ENCODE results near the gene NEDD9. TPM values are rescaled to one million over a fixed set of nuclear protein-coding genes. Genes with fewer than 3 reads are reported as not detected.
A peak's percentile ranks its signal among the peaks of the same experiment; 100 is the strongest.

Gene NEDD9
- total and polyA plus RNA-seq, 2 of the 13 experiments (the other 11 are each of a cell fraction or from before 2014, with no cell fraction given): 27.1 to 389 TPM

- peak; percentile 86; the same call in 1 of the 2 replicates for TF ChIP-seq AFF4 (CRISPR knock-in tag; IDR thresholded peaks at IDR 0.05)
- peak; percentile 47; the same call in 1 of the 2 replicates for TF ChIP-seq ZNF331 (CRISPR knock-in tag; IDR thresholded peaks at IDR 0.05)
- peak; percentile 94 for TF ChIP-seq ZNF292 (CRISPR knock-in tag; IDR thresholded peaks at IDR 0.05; ENCODE audit: borderline replicate concordance, low read depth)
- TF ChIP-seq IRX3 (CRISPR knock-in tag; IDR thresholded peaks at IDR 0.05; ENCODE audit: borderline replicate concordance, low read depth): peak; percentile 42; the same call in 1 of the 2 replicates
- peak; percentile 56; the same call in 1 of the 2 replicates for TF ChIP-seq ZNF563 (CRISPR knock-in tag; IDR thresholded peaks at IDR 0.05)
- no peak for TF ChIP-seq ZBTB14 (CRISPR knock-in tag; IDR thresholded peaks at IDR 0.05)
- TF ChIP-seq CSRNP1 (CRISPR knock-in tag; IDR thresholded peaks at IDR 0.05): peak; percentile 69; the same call in 1 of the 2 replicates
- TF ChIP-seq KIAA2018 (CRISPR knock-in tag; IDR thresholded peaks at IDR 0.05; ENCODE audit: borderline replicate concordance): no peak
- no peak; the same call in none of the 2 replicates for TF ChIP-seq DMAP1 (CRISPR knock-in tag; IDR thresholded peaks at IDR 0.05)
- TF ChIP-seq ZNF275 (CRISPR knock-in tag; IDR thresholded peaks at IDR 0.05; ENCODE audit: borderline replicate concordance): no peak
Measured at GRCh38 chr6:11232770-11233626, 530 bp upstream of the NEDD9 start (continued).

Data from HepG2 (cell line).